Measurements from ENCODE around the gene NAE1. TPM values are rescaled to one million over a fixed set of nuclear protein-coding genes. Genes with fewer than 3 reads are reported as not detected.
A peak's percentile ranks its signal among the peaks of the same experiment; 100 is the strongest.
"Not testable (repeated sequence)": the region's sequence is repeated elsewhere in the genome, so short reads cannot be mapped to it uniquely, and the experiment has no call there.

NAE1 gene
- total RNA-seq, 1 donor from 2014 or later = 41.8 TPM

DNA sequence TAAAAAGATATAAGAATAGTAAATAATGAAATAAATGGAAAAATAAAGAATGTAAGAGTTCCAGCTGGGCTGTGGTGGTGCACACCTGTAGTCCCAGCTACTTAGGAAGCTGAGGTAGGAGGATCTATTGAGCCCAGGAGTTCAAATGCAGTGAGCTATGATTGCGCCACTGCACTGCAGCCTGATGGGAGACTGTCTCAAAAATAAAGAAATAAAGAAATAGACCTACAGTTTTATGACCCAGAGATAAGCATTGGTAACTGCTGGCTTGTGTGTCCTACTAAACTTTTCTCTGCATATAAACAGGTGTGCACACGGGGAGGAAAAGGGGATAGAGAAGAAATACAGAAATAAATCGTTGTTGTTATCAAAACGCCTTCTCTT, 41.8 kb upstream of the NAE1 start:
- Histone ChIP-seq H3K9me3 (no peaks in the 10 kb centered on the region), H3K27ac (peak overlapping the region; percentile 55), H3K27me3 (no peaks in the 10 kb centered on the region), H3K4me3 (peak overlapping the region; percentile 47), H3K4me1 (peaks cover 15% of the 10 kb centered on the region), H3K36me3 (no peaks in the 10 kb centered on the region)
- intact Hi-C loops (cut with DNase I) = no loop called here
- TF ChIP-seq, protein P1, sequence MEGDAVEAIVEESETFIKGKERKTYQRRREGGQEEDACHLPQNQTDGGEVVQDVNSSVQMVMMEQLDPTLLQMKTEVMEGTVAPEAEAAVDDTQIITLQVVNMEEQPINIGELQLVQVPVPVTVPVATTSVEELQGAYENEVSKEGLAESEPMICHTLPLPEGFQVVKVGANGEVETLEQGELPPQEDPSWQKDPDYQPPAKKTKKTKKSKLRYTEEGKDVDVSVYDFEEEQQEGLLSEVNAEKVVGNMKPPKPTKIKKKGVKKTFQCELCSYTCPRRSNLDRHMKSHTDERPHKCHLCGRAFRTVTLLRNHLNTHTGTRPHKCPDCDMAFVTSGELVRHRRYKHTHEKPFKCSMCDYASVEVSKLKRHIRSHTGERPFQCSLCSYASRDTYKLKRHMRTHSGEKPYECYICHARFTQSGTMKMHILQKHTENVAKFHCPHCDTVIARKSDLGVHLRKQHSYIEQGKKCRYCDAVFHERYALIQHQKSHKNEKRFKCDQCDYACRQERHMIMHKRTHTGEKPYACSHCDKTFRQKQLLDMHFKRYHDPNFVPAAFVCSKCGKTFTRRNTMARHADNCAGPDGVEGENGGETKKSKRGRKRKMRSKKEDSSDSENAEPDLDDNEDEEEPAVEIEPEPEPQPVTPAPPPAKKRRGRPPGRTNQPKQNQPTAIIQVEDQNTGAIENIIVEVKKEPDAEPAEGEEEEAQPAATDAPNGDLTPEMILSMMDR (IDR thresholded peaks at IDR 0.05) = no peak
- ATAC-seq (no peak), DNase-seq (no peak)

DNA sequence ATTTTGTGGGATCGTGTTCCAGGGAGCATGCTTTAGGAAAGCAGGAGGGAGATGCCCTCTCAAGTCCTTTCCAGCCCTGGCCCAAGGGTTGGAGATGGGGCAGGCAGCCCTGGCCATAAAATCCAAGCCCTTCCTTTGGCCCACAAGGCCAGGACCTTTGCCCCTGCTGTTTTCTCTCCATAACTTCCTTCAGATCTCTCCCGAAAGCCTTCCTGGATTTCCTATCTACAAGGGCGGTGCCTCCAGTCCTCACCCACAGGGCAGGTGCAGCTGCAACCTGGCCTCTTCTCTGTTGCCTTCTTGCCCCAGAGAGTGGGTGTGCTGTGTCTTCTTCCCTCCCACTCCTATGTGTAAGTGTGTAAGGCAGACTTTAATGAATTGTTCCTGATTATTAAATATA, 41.1 kb upstream of the NAE1 start:
- Histone ChIP-seq H3K27me3 (no peaks in the 10 kb centered on the region), H3K4me1 (peaks cover 15% of the 10 kb centered on the region), H3K4me3 (no peak overlapping the region), H3K27ac (no peak overlapping the region), H3K36me3 (no peaks in the 10 kb centered on the region), H3K9me3 (no peaks in the 10 kb centered on the region)
- TF ChIP-seq, protein P1 (IDR thresholded peaks at IDR 0.05) = no peak
- intact Hi-C loops (cut with DNase I) = no loop called here
- ATAC-seq (no peak), DNase-seq (no peak)

DNA sequence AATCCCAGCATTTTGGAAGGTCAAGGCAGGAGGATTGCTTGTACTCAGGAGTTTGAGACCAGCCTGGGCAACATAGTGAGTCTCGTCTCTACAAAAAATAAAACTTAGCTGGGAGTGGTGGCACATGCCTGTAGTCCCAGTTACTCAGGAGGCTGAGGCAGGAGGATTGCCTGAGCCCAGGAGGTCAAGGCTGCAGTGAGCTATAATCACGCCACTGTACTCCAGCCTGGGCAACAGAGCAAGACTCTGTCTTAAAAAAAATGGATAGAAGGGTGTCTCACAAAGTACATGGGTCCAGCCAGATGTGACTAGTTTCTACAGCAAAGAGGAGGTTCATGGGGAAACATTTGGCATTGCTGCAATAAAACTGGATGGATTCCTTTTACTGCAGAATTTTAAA, 40.6 kb upstream of the NAE1 start:
- H3K4me1 ChIP-seq = peaks cover 15% of the 10 kb centered on the region
- DNase-seq; H3K27me3 ChIP-seq; H3K27ac ChIP-seq; H3K36me3 ChIP-seq; ATAC-seq; H3K9me3 ChIP-seq; intact Hi-C loops (cut with DNase I); H3K4me3 ChIP-seq: not testable (repeated sequence)

DNA sequence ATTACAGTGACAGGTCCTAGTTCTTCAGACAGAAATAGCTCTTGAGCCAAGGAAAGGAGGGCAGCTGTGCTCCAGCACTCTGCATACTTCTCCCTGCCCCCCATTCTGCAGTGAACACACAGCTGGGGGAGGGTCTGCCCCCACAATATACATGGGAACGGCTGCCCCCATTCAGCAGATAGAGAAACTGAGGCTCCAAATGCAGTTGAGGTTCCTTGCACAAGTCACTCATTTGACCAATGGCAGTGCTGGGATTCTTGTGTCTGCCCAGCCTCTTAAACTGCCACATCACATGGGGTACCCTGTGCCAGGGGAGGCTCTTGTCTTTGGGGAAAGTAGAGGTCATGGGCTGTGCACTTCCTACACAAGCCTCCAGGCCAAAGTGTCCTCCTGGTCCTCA, 38.6 kb upstream of the NAE1 start:
- intact Hi-C loops (cut with DNase I) = no loop called here
- H3K36me3 ChIP-seq = no peaks in the 10 kb centered on the region
- TF ChIP-seq, protein P1 (IDR thresholded peaks at IDR 0.05) = no peak
- H3K9me3 ChIP-seq = no peaks in the 10 kb centered on the region
- ATAC-seq = no peak
- H3K4me3 ChIP-seq = no peak overlapping the region
- no peak for DNase-seq
- peaks cover 11% of the 10 kb centered on the region for H3K4me1 ChIP-seq
- no peak overlapping the region for H3K27ac ChIP-seq
- no peaks in the 10 kb centered on the region for H3K27me3 ChIP-seq

DNA sequence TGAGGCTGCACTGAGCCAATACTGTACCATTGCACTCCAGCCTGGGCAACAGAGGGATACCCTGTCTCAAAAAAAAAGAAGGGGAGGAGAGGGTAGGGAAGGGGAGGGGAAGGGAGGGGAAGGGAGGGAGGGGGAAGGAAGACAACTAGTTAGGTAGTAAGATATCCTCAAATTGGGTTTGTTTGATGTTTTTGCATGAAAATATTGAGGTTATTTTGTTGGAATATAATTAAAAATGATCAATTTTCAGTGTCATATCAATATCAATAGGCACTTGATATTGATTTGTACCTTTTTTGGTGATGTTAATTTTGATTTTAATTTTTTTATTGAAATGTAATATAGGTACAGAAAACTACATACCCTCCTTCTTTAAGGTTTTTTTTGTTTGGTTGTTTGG, 32.9 kb upstream of the NAE1 start:
- ATAC-seq (no peak), DNase-seq (no peak)
- Histone ChIP-seq H3K9me3 (no peaks in the 10 kb centered on the region), H3K27me3 (no peaks in the 10 kb centered on the region), H3K36me3 (no peaks in the 10 kb centered on the region), H3K4me3 (no peak overlapping the region), H3K4me1 (no peaks in the 10 kb centered on the region), H3K27ac (no peak overlapping the region)
- TF ChIP-seq, protein P1 (IDR thresholded peaks at IDR 0.05) = no peak
- intact Hi-C loops (cut with DNase I) = no loop called here

DNA sequence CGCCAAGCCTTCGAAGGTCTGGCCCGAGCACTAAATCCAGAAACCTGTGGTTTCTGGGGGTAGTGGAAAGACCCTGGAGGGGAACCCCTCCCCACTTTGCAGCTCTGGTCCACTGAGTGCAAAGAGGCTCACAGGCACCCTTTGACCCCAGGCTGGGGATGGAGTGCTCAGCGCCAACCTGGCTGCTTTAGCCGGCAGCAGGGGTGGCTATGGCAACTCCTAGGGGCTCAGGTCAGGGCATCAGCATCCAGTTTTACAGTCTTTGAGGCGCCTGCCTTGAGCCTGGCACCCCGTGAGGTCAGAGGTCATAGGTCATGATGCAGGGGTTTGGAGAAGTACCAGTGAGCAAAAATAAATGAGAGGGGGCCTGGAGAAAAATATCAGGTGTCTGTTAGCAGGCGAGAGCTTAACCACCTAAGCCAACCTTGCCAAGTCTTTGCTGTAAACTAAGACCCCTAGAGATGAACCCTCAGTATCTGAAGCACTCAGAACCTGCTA, 31.3 kb upstream of the NAE1 start:
- Histone ChIP-seq H3K27me3 (no peaks in the 10 kb centered on the region), H3K4me3 (no peak overlapping the region), H3K9me3 (no peaks in the 10 kb centered on the region), H3K27ac (no peak overlapping the region), H3K36me3 (no peaks in the 10 kb centered on the region), H3K4me1 (no peaks in the 10 kb centered on the region)
- ATAC-seq = no peak
- TF ChIP-seq, protein P1 (IDR thresholded peaks at IDR 0.05) = no peak
- intact Hi-C loops (cut with DNase I) = no loop called here
- DNase-seq = peak; percentile 27
